SKM-1 treated with dmso at 0.1 percent for 144 hours (cell line): Measurements from ENCODE around the gene MGP.

Experiments
- DNase-seq: peaks from one replicate; lab custom pipeline; 2025; ENCODE audit not compliant: unreplicated experiment; lab: John Stamatoyannopoulos, UW

Gene MGP

GRCh38 chr12:14903386-14904098 is 17.9 kb upstream of the MGP start:
- DNase-seq = no peak

GRCh38 chr12:14902465-14902864 is 16.8 kb upstream of the MGP start:
- no peak for DNase-seq

GRCh38 chr12:14901228-14901562 is 15.5 kb upstream of the MGP start:
- DNase-seq = no peak

- DNase-seq = no peak
Measured at GRCh38 chr12:14900521-14901227, 15.0 kb upstream of the MGP start.

GRCh38 chr12:14896521-14897169 is 11.0 kb upstream of the MGP start:
- no peak for DNase-seq

GRCh38 chr12:14893506-14894250 is 8.0 kb upstream of the MGP start:
- DNase-seq = no peak

- DNase-seq = no peak
Measured at GRCh38 chr12:14892726-14893505, 7.3 kb upstream of the MGP start.

GRCh38 chr12:14890701-14891100 is 5.0 kb upstream of the MGP start:
- DNase-seq = no peak

- DNase-seq = no peak
Measured at GRCh38 chr12:14886271-14886670, 617 bp upstream of the MGP start.

GRCh38 chr12:14884458-14884878 is 1.2 kb downstream of the MGP start:
- DNase-seq = peak; percentile 30

- DNase-seq = no peak
Measured at GRCh38 chr12:14883686-14884085, 2.0 kb downstream of the MGP start.

- no peak for DNase-seq
Measured at GRCh38 chr12:14880890-14881453, 4.7 kb downstream of the MGP start.

- no peak for DNase-seq
Measured at GRCh38 chr12:14879222-14879933, 6.3 kb downstream of the MGP start.

GRCh38 chr12:14878488-14878887 is 7.2 kb downstream of the MGP start:
- no peak for DNase-seq

GRCh38 chr12:14876833-14877232 is 8.8 kb downstream of the MGP start:
- DNase-seq = no peak

GRCh38 chr12:14874882-14875281 is 10.8 kb downstream of the MGP start:
- DNase-seq = no peak

GRCh38 chr12:14873440-14874185 is 12.0 kb downstream of the MGP start:
- DNase-seq = no peak

GRCh38 chr12:14871886-14872285 is 13.8 kb downstream of the MGP start:
- no peak for DNase-seq

GRCh38 chr12:14871247-14871646 is 14.4 kb downstream of the MGP start:
- no peak for DNase-seq
